ENCODE measurements around the gene USP19. TPM values are rescaled to one million over a fixed set of nuclear protein-coding genes. Genes with fewer than 3 reads are reported as not detected.
A peak's percentile ranks its signal among the peaks of the same experiment; 100 is the strongest.

Gene USP19
- total RNA-seq, 1 donor from 2014 or later = 75.9 TPM

GRCh38 chr3:49100046-49100615 lies 20.5 kb downstream of the USP19 start:
- Mint-ChIP-seq H3K4me3 (ENCODE audit: unreplicated experiment) (no peak overlapping the region), H3K27ac (ENCODE audit: unreplicated experiment) (no peak overlapping the region), H3K27me3 (ENCODE audit: unreplicated experiment) (no peaks in the 10 kb centered on the region), H3K36me3 (ENCODE audit: unreplicated experiment) (peaks cover 38% of the 10 kb centered on the region), H3K9me3 (ENCODE audit: unreplicated experiment) (no peaks in the 10 kb centered on the region), H3K4me1 (ENCODE audit: unreplicated experiment) (peaks cover 17% of the 10 kb centered on the region)
- no peak for TF ChIP-seq CTCF (IDR thresholded peaks at IDR 0.05)
- no peak for DNase-seq (ENCODE audit: extremely low spot score, unreplicated experiment)

- Mint-ChIP-seq H3K4me1 (ENCODE audit: unreplicated experiment) (peaks cover 18% of the 10 kb centered on the region), H3K36me3 (ENCODE audit: unreplicated experiment) (peaks cover 38% of the 10 kb centered on the region), H3K27ac (ENCODE audit: unreplicated experiment) (no peak overlapping the region), H3K27me3 (ENCODE audit: unreplicated experiment) (no peaks in the 10 kb centered on the region), H3K9me3 (ENCODE audit: unreplicated experiment) (no peaks in the 10 kb centered on the region), H3K4me3 (ENCODE audit: unreplicated experiment) (no peak overlapping the region)
- TF ChIP-seq CTCF (IDR thresholded peaks at IDR 0.05) = no peak
- no peak for DNase-seq (ENCODE audit: extremely low spot score, unreplicated experiment)
These were observed 21.6 kb downstream of the USP19 start for GRCh38 chr3:49098910-49099630.

GRCh38 chr3:49098429-49098828 lies 22.2 kb downstream of the USP19 start:
- Mint-ChIP-seq H3K36me3 (ENCODE audit: unreplicated experiment) (peaks cover 38% of the 10 kb centered on the region), H3K9me3 (ENCODE audit: unreplicated experiment) (no peaks in the 10 kb centered on the region), H3K27me3 (ENCODE audit: unreplicated experiment) (no peaks in the 10 kb centered on the region), H3K27ac (ENCODE audit: unreplicated experiment) (no peak overlapping the region), H3K4me1 (ENCODE audit: unreplicated experiment) (peaks cover 12% of the 10 kb centered on the region), H3K4me3 (ENCODE audit: unreplicated experiment) (no peak overlapping the region)
- DNase-seq (ENCODE audit: extremely low spot score, unreplicated experiment) = no peak
- TF ChIP-seq CTCF (IDR thresholded peaks at IDR 0.05) = no peak

- H3K9me3 Mint-ChIP-seq (ENCODE audit: unreplicated experiment) = no peaks in the 10 kb centered on the region
- H3K4me1 Mint-ChIP-seq (ENCODE audit: unreplicated experiment) = peaks cover 35% of the 10 kb centered on the region
- H3K4me3 Mint-ChIP-seq (ENCODE audit: unreplicated experiment) = peak within 1 kb of the TSS; percentile 89
- peak within 1 kb of the TSS; percentile 95 for H3K27ac Mint-ChIP-seq (ENCODE audit: unreplicated experiment)
- peak; percentile 99 for DNase-seq (ENCODE audit: extremely low spot score, unreplicated experiment)
- no peaks in the 10 kb centered on the region for H3K27me3 Mint-ChIP-seq (ENCODE audit: unreplicated experiment)
- H3K36me3 Mint-ChIP-seq (ENCODE audit: unreplicated experiment) = peaks cover 10% of the 10 kb centered on the region
- TF ChIP-seq CTCF (IDR thresholded peaks at IDR 0.05) = peak; percentile 67
These were observed 26.5 kb downstream of the USP19 start, which contains the start of gene QRICH1 for GRCh38 chr3:49093853-49094767. QRICH1 (minus strand) TSS chr3:49094071; CDS start chr3:49077017, 17,054 bp downstream.

Data from osteocyte (in vitro differentiated cells).